ACC112 (cell line): Measurements from ENCODE around the gene OR51E2.
"Not testable (repeated sequence)": the region's sequence is repeated elsewhere in the genome, so short reads cannot be mapped to it uniquely, and the experiment has no call there.

Experiments used
- H2AFZ ChIP-seq: fragments of 200-600 bp; sonication (generic); one replicate; pipeline ENCODE4 v1.6.0; 2017; ENCODE audit warnings: antibody characterized with exemption, low read length; ENCODE audit not compliant: unreplicated experiment
- H3K27ac ChIP-seq: fragments of 200-600 bp; sonication (generic); 2 replicates; pipeline ENCODE4 v1.5.1; 2014; ENCODE audit warnings: low read depth, mild to moderate bottlenecking, antibody characterized with exemption, low read length, moderate library complexity
- H3K27me3 ChIP-seq: fragments of 200-600 bp; sonication (generic); 2 replicates; pipeline ENCODE4 v1.6.1; 2014; ENCODE audit warnings: mild to moderate bottlenecking, antibody characterized with exemption, low read length, moderate library complexity, mixed read lengths; ENCODE audit not compliant: insufficient read depth
- H3K36me3 ChIP-seq: fragments of 200-600 bp; sonication (generic); 2 replicates; pipeline ENCODE4 v1.6.1; 2016; ENCODE audit warnings: mild to moderate bottlenecking, antibody characterized with exemption, low read length, moderate library complexity, mixed read lengths; ENCODE audit not compliant: insufficient read depth
- H3K4me1 ChIP-seq: fragments of 200-600 bp; sonication (generic); one replicate; pipeline ENCODE4 v1.6.1; 2016; ENCODE audit warnings: low read length, mixed read lengths; ENCODE audit not compliant: insufficient read depth, unreplicated experiment, control insufficient read depth
- H3K4me3 ChIP-seq: fragments of 200-600 bp; sonication (generic); 2 replicates; pipeline ENCODE4 v1.5.1; 2014; ENCODE audit warnings: mild to moderate bottlenecking, low read depth, low read length
- H3K79me2 ChIP-seq: fragments of 200-600 bp; sonication (generic); one replicate; pipeline ENCODE4 v1.6.0; 2016; ENCODE audit warnings: low read length; ENCODE audit not compliant: control insufficient read depth, unreplicated experiment, insufficient read depth

The OR51E2 gene, protein sequence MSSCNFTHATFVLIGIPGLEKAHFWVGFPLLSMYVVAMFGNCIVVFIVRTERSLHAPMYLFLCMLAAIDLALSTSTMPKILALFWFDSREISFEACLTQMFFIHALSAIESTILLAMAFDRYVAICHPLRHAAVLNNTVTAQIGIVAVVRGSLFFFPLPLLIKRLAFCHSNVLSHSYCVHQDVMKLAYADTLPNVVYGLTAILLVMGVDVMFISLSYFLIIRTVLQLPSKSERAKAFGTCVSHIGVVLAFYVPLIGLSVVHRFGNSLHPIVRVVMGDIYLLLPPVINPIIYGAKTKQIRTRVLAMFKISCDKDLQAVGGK

DNA sequence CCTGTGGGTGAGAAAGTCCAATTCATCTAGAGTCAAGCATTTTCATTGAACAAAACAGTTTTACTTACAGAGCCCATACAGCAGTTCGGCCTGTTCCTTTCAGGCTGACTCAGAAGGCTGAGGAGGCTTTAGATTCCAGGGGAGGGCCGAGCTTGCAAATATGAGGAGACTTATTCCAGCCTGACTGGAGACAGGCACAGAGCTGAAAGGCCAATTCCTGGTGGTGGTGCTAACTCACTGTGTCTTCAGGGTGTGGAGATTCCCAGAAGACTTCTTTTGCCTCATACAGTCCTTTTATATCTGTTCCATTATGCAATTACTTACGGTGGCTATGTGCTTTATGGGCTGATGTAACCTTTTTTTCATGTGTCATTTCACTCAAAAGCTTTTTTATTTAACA lies at the start of gene OR51E2:
Gene OR51E2 (minus strand): TSS at position 269 of the 400 bp plus-strand sequence. CDS start 15,142 bp downstream, outside the sequence.
- no peaks in the 10 kb centered on the region for H3K79me2 ChIP-seq
- no peaks in the 10 kb centered on the region for H3K4me1 ChIP-seq
- peaks cover 4% of the 10 kb centered on the region; the same call in 1 of the 2 replicates for H3K27me3 ChIP-seq
- H3K27ac ChIP-seq, result no peak within 1 kb of the TSS
- no peaks in the 10 kb centered on the region for H3K36me3 ChIP-seq
- H3K4me3 ChIP-seq, result peak within 1 kb of the TSS; percentile 29
- H2AFZ ChIP-seq, result no peak within 1 kb of the TSS

DNA sequence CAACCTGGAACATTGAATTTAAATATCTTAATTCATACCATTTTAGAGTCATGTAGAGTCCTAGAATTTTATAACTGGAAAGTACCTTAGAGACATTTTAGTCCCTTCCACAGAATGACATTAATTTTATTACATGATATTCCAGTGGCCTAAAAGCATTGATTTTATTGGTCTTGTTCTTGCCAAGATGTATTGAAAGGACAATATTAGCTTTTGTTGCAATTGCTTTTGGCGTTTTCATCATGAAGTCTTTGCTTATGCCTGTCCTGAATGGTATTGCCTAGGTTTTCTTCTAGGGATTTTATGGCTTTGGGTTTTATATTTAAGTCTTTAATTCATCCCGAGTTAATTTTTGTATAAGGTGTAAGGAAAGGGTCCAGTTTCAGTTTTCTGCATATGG lies 43.1 kb upstream of the OR51E2 start:
- no peak overlapping the region for H3K27ac ChIP-seq
- no peaks in the 10 kb centered on the region for H3K27me3 ChIP-seq
- no peak overlapping the region for H3K4me3 ChIP-seq
- no peaks in the 10 kb centered on the region for H3K36me3 ChIP-seq
- no peak overlapping the region for H2AFZ ChIP-seq
- H3K79me2 ChIP-seq, result no peaks in the 10 kb centered on the region
- no peaks in the 10 kb centered on the region for H3K4me1 ChIP-seq

- Histone ChIP-seq H2AFZ (no peak overlapping the region), H3K27ac (no peak overlapping the region), H3K79me2 (no peaks in the 10 kb centered on the region), H3K4me1 (no peaks in the 10 kb centered on the region), H3K4me3 (no peak overlapping the region), H3K27me3 (no peaks in the 10 kb centered on the region), H3K36me3 (no peaks in the 10 kb centered on the region)
Measured at GRCh38 chr11:4727171-4727570, 29.5 kb upstream of the OR51E2 start.

DNA sequence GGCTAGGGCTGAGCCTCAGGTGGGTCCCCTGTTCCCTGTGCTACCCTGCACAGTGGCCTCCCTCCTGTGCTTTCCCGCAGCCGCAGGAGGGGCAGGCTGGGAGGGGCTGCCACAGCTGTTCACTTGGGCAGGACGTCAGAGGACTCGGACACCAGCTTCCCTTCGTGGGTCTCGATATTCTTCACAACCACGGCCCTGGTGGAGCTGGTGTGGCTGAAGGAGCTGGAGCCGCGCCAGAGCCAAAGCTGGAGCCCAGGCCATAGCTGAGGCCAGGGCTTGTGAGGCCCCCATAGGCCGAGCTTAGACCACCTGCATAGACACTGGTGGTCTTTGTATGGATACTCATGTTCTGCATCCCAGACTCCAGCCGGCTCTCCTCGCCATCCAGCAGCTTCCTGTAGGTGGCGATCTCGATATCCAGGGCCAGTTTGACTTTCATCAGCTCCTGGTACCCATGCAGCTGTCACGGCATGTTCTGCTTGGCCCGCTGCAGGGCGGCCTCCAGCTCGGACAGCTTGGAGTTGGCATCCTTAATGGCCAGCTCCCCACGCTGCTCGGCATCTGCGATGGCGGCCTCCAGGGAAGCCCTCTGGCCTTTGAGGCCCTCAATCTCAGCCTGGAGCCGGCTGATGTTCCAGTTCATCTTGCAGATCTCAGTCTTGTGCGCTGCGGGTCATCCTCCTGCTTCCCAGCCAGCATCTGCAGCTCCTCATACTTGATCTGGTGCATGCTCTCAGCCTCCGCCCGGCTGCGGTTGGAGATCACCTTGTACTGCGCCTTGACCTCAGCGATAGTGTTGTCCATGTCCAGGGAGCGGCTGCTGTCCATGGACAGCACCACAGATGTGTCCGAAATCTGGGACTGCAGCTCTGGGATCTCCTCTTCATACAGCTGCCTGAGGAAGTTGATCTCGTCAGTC lies 25.2 kb upstream of the OR51E2 start:
- H3K27ac ChIP-seq, H3K79me2 ChIP-seq, H3K27me3 ChIP-seq, H2AFZ ChIP-seq, H3K4me1 ChIP-seq, H3K4me3 ChIP-seq, H3K36me3 ChIP-seq: not testable (repeated sequence)

GRCh38 chr11:4714300-4714699 lies 16.6 kb upstream of the OR51E2 start:
- no peaks in the 10 kb centered on the region for H3K27me3 ChIP-seq
- H3K79me2 ChIP-seq, result no peaks in the 10 kb centered on the region
- no peak overlapping the region for H3K27ac ChIP-seq
- no peaks in the 10 kb centered on the region for H3K4me1 ChIP-seq
- H3K4me3 ChIP-seq, result no peak overlapping the region
- H3K36me3 ChIP-seq, result no peaks in the 10 kb centered on the region
- no peak overlapping the region for H2AFZ ChIP-seq

DNA sequence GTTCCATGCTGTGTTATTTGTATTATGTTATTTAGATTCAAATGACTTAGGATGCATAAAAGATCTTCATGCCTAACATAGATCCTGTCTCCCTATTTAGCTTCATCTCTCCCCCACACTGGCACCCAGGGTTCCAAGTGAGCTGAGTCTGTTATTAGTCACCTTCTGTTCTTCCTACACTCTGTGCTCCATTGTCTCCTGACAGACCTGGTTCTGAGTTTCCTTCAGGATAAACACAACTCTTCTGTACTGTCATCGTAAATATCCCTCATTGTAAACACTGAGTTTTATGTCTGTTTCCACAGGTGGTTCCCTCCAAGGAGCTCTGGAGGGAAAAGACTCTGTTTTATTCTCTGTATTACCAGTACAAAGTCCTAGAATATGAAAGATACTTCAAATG lies 15.6 kb upstream of the OR51E2 start:
- H3K4me3 ChIP-seq, result no peak overlapping the region
- no peaks in the 10 kb centered on the region for H3K79me2 ChIP-seq
- no peaks in the 10 kb centered on the region for H3K27me3 ChIP-seq
- no peaks in the 10 kb centered on the region for H3K4me1 ChIP-seq
- no peaks in the 10 kb centered on the region for H3K36me3 ChIP-seq
- no peak overlapping the region for H2AFZ ChIP-seq
- no peak overlapping the region for H3K27ac ChIP-seq

GRCh38 chr11:4704790-4705334 lies 7.2 kb upstream of the OR51E2 start:
- H3K4me1 ChIP-seq, result no peaks in the 10 kb centered on the region
- no peak overlapping the region for H2AFZ ChIP-seq
- no peak overlapping the region for H3K27ac ChIP-seq
- no peaks in the 10 kb centered on the region; the same call in 1 of the 2 replicates for H3K27me3 ChIP-seq
- no peaks in the 10 kb centered on the region for H3K79me2 ChIP-seq
- H3K4me3 ChIP-seq, result no peak overlapping the region
- no peaks in the 10 kb centered on the region for H3K36me3 ChIP-seq

DNA sequence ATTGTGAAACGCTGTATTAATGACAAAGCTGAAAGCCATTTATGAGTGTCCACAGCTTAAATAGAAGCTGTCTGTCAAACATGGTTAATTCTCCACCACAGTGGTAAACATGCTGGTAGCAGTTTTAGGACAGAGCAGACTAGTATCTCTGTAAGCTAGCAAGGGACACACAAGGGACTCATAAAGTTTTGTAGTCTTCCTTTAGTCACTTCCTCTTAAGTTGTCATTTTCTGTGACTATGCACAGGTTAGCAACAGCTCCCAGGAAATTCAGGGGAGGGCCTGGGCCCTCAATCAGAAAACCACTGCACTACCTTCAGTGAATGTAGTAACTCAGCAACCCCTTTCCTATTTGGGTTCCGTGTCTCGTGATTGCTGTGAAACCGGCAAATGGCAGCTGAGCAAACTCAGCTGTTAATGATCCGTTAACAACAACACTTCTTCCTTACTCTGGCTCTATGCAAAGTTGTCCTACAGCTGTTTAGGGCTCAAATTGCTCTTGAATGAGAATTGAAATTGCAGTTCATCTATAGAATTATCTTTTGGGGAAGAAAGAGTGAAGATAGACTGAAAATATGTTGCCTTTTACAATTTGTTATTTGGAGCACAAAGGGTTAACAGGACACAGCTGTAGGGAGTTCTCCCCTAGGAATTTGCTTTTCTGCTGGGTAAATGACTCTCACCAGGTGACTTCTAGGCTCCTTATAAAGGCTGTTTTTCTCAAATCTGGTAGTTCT lies 6.6 kb upstream of the OR51E2 start, which contains the start of gene MMP26:
Gene MMP26 (plus strand): TSS at position 731 of the 736 bp plus-strand sequence.
- Histone ChIP-seq H3K4me3 (no peak within 1 kb of the TSS), H3K36me3 (no peaks in the 10 kb centered on the region), H3K4me1 (no peaks in the 10 kb centered on the region), H3K27me3 (no peaks in the 10 kb centered on the region; the same call in 1 of the 2 replicates), H2AFZ (no peak within 1 kb of the TSS), H3K27ac (no peak within 1 kb of the TSS), H3K79me2 (no peaks in the 10 kb centered on the region)

DNA sequence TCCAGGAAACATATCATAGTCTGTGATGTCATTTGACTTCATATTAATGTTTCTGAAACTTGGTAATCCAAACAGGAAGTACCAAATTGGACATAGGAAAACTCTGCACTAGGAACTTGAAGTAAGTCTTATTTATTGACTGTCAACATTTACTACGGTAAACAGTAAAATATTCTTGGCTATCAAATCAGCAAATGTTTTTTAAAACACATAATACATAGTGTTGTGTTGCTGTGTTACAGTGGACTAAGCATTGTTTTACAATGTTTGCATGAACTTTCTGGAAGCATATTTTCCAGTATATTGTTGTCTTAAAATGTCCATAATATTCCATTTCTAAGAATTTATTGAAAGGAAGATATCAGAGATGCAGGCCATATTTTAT lies 2.8 kb upstream of the OR51E2 start:
- no peak overlapping the region for H2AFZ ChIP-seq

More for the DNA sequence above, 2.8 kb upstream of the OR51E2 start:
- Histone ChIP-seq H3K4me3 (no peak overlapping the region), H3K4me1 (no peaks in the 10 kb centered on the region), H3K36me3 (no peaks in the 10 kb centered on the region), H3K27me3 (peaks cover 4% of the 10 kb centered on the region; the same call in 1 of the 2 replicates), H3K27ac (no peak overlapping the region), H3K79me2 (no peaks in the 10 kb centered on the region)
